HG03108 (cell line): Measurements from ENCODE around the gene WASF1.
"Not testable (repeated sequence)": the region's sequence is repeated elsewhere in the genome, so short reads cannot be mapped to it uniquely, and the experiment has no call there.

ENCODE experiments used
- ATAC-seq: cut with Tn5 transposase; IDR thresholded peaks from one replicate; pipeline ENCODE4 v1.9.1; 2021; ENCODE audit warnings: moderate library complexity; ENCODE audit not compliant: unreplicated experiment

Gene WASF1

GRCh38 chr6:110095101-110095500, 84.4 kb downstream of the WASF1 start:
- no peak for ATAC-seq

DNA sequence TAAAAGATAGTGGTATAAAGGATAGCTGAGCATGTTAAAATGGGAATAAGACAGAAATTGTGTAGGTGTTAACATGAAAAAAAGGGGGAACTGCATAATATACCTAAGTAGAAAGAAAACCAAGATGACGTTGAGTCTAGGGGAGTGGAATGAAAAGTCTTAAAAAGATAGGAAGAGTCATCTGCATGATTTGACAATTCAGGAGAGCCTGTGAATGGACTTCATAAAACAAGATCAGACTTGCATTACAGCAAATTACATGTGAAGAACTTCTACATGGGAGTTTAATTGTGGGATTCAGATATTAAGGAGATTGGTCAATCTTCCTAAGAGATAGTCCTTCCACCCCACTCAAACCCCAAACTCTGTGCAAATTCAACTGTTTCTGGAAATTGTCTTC, 85.5 kb downstream of the WASF1 start:
- no peak for ATAC-seq

DNA sequence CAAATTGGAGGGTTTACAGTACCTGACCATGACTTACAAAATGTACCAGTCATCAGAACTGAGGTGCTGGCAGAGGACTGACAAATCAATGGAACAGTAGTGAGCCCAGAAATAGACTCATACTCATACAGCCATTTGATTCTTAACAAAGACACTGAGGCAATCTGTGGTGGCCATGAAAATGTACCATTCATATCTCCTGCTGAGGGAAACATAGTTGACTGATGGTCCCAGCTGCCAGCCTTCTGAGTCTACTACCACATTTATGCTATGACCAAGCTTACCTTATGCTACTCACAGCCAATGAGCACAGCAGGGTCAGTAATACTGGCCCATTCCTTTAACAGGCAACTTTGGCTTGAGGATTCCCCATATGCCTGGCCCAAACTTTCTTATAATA, 88.6 kb downstream of the WASF1 start:
- no peak for ATAC-seq

DNA sequence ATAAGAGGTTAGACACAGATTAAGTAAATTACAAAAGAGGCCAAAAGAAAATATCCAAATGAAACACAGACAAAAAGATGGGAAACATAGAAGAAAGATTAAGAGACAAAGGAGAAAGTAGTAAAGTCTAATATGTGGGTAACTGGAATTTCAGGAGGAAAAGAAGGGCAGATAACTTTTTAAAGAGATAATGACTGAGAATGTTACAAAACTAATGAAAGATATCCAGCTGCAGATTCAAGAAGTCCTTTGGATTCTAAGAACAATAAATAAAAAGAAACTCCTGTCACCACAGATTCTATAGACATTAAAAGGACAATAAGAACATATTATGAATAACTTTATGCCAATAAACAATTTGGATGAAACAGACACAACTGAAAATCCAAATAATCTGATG, 90.1 kb downstream of the WASF1 start:
- no peak for ATAC-seq

GRCh38 chr6:110085285-110085684, 94.2 kb downstream of the WASF1 start:
- ATAC-seq, result no peak

DNA sequence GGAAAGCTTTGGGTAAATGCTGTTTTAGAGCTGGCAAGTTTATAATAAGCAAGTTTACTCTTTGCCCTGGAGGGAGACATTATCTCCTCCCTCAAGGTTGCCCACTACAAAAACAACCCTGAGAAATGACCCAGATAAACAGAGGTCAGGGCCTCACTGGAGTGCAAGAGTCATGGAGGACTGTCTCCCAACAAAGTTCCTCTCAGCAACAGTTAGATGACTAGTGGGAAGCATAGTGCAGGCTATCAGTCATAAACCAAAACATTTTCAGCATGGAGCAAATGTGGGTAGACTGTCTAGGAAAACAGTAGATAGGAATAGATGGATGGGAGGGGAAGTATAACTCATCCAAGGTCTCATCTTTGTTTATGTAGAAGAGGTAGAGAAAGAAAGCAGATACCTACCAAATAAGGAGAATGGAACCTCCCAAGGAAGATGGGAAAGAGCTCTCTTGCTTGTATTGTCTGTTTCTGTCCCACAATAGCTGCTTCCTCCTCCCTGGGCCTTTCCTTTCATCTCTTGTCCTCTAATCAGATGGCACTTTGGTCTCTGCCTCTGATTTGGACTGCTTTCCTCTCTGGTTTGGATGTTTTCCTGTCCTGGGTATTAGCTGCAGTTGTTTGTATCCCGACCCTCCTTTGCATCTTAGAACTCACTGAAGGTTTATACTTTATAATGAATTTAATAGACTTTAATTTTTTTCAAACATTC, 95.4 kb downstream of the WASF1 start:
- no peak for ATAC-seq

DNA sequence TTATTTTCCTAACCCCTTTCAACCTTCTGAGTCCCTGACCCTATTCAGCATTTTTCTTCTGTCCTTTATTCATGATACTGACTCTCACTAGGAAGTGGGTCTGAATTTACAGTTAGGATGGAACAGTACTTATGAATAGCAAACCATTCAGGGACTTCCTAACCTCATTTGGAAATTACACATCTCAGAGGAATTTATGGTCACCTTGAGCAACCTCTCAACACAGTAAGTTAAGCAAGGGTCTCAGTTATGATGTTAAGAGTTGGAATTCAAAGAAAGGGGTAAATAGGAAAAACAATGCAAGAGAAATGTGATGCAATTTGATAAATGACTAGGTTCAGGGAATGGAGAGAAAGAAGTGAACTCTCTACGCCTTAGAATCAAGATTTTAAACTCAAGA, 104.1 kb downstream of the WASF1 start:
- no peak for ATAC-seq

DNA sequence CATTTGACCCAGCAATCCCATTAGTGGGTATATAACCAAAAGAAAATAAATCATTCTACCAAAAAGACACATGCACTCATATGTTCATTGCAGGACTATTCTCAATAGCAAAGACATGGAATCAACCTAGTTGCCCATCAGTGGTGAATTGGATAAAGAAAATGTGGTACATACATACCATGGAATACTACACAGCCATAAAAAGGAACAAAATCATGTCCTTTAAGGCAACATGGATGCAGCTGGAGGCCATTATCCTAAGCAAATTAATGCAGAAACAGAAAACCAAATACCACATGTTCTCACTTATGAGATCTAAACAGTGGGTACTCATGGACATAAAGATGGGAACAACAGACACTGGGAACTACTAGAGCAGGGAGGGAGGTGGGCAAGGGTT, 106.0 kb downstream of the WASF1 start:
- not testable (repeated sequence) for ATAC-seq

GRCh38 chr6:110068592-110068967, 110.9 kb downstream of the WASF1 start:
- no peak for ATAC-seq

GRCh38 chr6:110067837-110068591, 111.5 kb downstream of the WASF1 start:
- no peak for ATAC-seq

DNA sequence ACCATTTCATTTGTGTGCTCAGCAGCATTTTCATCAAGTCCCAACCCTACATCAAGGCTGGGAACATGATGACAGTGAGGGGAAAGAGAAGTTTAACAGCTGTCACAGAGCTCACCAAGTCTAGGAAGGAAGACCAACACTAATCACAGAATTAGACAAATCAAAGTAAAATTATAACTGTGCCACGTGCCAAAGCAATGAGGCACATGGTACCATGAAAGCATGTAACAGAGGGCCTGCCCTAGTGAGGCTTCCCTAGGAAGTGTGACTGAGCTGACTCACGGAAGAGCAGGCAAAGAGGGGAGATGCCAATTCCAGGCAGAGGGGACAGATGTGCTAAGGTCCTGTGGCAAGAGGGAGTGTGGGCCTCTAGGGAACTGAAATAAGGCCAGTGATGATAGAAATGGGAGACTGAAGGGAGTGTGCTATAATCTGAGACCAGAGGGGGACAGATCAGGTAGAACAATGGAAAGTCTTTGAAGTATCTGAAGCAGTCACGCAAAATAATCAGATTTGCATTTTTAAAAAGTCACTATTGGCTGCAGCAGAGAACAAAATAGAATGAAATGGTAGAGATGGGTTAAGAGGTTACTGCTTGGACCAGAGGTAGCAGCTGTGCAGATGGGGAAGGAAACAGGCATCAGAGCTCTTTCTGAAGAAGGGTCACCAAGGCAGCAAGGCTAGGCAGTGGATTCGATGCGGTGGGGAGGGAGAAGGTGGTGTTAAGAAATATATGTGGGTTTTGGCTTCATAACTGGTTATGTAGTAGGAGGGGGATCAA, 114.5 kb downstream of the WASF1 start:
- no peak for ATAC-seq

DNA sequence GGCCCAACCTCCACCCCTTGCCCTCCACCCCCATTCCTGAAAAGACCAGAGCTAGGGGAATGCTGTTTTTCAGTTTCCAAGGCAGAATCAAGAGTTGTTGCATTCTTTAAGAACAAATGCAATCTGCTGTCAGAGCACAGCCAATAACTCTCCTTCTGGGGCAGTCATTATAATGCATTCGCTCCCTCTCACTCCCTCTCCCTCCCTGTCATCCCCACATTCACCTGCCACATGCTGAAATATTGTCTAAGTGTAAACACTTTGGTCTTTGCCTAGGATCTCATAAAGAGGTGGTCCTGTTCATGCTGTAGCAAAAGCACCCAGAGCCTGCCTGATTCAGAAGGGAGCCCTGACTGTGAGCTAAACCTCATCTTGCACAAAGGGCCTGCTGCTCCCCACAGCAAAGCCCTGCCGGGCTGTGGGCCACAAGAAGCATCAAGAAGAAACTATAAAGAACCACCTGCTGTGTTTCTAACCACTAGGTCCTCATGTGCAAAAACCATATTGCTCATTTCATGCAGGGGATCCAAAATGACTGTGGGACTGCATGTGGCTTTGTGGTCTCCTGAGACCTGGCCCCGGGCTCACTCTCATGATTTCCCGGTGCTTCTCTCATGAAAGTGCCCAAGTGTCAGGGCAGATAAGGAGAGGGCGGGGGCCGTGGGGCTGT, 115.7 kb downstream of the WASF1 start:
- ATAC-seq, result no peak

DNA sequence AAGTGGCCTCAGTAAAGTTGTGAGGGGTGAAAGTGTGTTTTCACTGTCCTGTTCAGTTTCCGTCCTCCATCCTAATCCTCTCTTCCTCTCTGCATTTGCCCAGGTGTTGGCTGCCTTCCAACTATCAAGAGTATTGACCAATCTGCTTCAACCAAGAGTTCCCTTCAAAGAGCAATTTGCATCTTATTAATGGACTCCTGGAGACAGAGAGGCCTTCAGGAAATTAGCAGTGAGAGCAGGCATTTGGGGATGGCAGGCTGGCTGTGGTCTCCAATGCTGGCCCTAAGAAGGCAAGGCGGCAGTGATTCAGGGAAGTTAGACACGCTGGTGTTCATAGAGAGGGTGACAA, 124.1 kb downstream of the WASF1 start:
- ATAC-seq, result no peak

- ATAC-seq, result no peak
These were observed 124.6 kb downstream of the WASF1 start for GRCh38 chr6:110054664-110055386.

GRCh38 chr6:110053395-110054240, 125.9 kb downstream of the WASF1 start:
- no peak for ATAC-seq

DNA sequence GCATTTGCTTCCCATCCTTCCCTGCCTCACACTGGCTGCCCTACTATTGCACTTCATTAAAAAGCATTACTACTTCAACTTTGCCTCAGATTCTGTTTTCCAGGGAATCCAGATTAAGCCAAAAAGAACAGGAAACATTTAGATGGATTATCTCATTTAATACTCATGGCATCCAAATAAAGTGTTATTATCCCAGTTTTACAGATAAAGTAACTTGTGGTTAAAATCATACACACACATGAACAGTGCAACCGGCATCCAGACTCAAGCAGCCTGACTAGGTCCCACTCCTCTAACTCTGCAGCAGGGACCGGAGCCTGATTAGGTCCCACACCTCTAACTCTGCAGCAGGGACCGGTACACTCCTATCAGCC, 129.0 kb downstream of the WASF1 start:
- no peak for ATAC-seq
